SU-DHL-6 (cell line): ENCODE data around the gene NKAIN4.

Source experiments
- CTCF ChIP-seq: fragments of 200-600 bp; sonication (generic); IDR thresholded peaks from one replicate; pipeline ENCODE4 v1.5.1; 2017; ENCODE audit warnings: antibody characterized with exemption, mild to moderate bottlenecking, low read length, moderate library complexity; ENCODE audit not compliant: insufficient read depth, poor library complexity, severe bottlenecking
- EZH2phosphoT487 ChIP-seq: fragments of 200-600 bp; sonication (generic), shearing (Covaris generic); conservative IDR thresholded peaks from 2 replicates; pipeline ENCODE4 v1.6.1; 2018; ENCODE audit warnings: mild to moderate bottlenecking, antibody characterized with exemption, low read length, moderate library complexity, mixed read lengths

GRCh38 chr20:63192721-63193120, 61.5 kb downstream of the NKAIN4 start:
- TF ChIP-seq CTCF, result no peak
- no peak for TF ChIP-seq EZH2phosphoT487
